Stimulated activated CD8-positive, alpha-beta memory T cell treated with anti-CD3 and anti-CD28 coated beads, Interleukin-2, amount 100 ng/mL, for 48 hours (primary cell): ENCODE data around the gene FALEC.
A peak's percentile ranks its signal among the peaks of the same experiment; 100 is the strongest.
"Not testable (repeated sequence)": the region's sequence is repeated elsewhere in the genome, so short reads cannot be mapped to it uniquely, and the experiment has no call there.

ENCODE experiments used
- DNase-seq, 2 donors: peaks; one replicate each; pipeline ENCODE4 v3.0.0-alpha.2; 2020; ENCODE audit warnings: low read depth in 2 of 2

The FALEC gene

DNA sequence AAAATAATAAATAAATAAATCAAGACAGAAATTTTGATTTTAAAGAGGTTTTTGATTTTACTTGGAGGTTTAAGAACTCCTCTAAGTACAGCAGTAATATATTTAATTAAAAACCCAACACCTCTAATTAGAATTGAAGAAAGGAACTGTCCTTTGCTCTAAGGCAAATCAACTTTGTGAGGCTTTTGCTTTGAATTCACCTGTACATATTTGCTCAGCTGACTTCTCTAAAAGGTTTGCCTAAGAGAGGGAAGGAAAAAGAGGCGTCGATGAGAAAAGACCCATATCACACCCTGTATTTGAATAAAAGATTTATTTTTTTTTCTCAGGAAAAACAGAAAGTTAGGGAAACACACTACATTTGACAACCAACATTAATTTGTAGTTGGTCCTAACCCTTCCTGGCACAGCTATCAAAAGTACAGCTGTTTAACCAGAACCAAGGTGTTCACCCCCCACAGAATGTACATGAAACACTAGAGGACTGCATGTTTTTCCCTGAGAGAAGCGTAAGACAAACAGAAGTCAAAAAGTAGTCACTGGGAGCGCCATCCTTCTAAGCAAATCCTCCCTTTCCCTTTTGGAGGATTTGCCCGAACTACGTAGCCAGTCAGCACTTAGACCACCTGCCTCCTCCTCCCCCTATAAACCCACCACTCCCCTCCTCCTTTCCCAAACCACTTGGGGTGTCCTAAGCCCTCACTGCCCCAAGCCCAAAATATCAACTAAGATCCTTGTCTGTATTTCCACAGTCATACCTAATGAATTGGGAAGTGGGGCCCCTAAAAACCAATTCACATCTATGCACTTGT is 58.9 kb downstream of the FALEC start:
- no peak for DNase-seq

DNA sequence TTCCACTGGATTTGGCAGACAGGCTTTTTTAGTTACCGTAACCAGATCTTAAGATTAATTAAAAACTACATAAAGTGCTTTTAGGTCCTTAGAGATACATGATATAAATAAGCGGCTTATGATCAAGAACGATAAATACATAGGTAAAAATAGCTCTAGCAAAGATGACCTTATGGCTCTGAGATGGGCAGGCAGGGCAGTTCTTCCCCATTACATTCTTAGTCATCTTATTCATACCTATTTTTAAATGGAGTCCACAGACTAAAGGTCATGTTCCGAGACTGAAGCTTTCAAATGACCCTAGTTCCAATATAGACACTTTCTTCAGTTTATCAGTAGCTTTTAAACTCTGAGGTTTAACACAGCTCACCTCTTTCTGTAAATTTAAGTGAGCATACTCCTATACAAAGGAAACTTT is 59.5 kb downstream of the FALEC start:
- no peak for DNase-seq

DNA sequence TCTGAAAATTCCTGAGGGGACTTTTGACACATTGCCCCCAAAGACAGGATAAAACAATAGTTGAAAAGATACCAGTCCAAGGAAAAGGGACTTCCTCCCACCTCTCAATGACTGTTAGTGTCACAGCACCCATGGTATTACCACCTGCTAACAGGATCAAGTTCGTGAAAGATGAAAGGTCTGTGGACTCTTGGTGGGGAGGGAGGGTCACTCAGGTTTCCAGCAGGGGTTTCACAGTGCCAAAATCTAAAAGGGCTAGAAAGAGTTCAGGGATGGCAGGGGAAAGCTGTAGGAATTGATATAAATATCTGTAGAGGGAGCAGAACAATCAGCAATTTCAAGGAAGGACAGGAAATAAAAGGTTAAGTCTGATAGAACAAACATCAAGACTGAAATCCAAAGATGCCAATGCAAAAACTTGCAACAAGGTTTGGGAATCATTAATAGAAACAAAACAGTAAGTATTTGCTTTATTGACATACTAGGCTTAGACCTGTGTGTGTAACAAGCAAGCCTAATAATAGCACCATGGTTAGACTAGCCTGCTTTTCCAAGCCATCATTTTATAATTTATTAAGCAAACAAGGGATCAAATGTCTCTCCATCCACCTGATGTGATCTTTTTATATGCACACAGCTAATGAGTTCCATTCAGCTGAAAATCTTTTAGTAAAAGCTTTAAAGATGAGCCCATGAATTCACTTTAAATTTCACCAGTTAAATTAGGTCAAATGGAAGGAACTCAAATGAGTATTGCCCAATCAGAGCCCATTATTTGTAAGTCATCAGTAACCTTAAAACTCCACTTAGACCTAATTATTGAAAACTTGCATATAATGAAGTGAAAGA is 60.2 kb downstream of the FALEC start:
- DNase-seq: no peak

DNA sequence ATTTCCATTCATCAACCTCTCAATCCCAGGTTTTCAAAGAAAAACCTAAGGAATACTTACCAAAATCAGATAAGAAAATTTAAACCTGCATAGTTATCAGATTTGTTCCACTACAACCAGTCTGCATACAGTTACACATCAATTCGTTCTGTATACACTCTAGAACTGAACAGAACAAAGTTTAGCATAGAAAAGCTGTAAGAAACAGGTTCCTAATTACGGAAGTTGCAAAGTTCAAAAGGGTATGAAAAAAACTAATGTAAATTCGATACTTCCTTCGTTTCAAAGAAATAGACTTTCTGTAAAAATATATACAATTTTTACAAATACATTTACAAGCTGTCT is 60.8 kb downstream of the FALEC start:
- DNase-seq: no peak

DNA sequence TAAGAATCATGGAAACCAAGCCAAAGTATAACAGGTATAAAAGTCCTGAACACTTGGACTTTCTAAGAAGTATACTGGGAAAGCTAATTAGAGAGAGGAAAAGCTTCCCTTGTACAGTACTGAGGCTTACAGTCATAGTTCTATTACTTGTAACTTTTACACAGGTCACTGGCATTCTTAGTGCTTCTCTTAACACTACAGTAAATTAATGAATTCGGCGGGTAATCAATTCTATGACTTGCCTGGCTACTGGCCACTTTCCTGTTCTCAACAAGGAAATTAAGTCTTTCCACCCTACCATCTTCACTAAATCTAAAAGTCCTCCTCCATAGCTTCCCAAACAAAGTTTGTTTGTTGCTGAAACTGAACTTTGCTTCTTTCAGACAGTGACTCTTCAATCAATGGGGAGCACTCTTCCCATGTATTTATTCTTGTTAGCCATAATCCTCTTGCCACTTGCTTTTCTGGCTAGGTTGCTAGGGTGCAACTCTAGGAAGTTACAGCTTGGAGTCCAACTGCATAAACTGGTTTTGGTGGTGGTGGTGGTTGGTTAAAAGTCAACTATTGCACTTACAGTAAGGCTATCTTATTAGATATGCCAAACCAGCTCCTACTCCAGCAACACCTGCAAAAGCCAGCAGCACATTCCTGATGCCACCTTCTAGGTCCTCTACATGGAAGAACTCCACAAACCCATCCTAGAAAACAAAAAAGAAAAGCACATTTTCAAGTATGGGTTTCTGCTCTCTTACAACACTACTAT is 61.4 kb downstream of the FALEC start:
- no peak for DNase-seq

DNA sequence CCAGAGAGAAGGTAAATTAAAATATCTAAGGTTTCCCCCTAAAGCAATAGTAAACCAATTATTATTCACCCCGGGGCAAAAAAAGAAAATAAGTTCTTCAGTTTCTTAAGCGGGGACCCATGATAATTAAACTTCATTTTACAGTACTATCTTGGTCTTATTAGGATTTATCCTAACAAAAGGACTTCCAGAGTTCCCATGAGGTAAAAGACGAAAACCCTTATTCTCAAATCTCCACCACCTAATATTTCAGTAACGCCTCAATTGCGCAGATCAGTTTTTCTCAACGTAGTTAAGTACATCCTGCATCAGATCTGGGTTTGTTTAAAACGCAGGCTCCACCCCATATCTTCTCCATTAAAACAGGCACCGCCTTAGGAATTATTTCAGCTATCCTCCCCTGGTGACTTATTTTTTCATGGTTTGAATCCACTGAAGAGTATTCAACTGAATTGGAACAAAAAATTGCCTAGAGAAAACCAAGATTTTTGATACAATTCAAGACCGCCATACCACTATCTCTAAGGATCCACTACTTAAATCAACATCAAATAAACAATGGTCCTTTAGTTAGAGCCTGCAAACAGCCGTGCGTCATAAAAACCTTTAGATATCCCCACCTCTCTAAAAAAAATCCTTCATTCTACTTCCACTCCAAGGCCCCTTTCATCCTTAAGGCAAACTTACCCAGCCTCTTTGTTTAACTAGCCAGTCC is 62.2 kb downstream of the FALEC start:
- no peak for DNase-seq

DNA sequence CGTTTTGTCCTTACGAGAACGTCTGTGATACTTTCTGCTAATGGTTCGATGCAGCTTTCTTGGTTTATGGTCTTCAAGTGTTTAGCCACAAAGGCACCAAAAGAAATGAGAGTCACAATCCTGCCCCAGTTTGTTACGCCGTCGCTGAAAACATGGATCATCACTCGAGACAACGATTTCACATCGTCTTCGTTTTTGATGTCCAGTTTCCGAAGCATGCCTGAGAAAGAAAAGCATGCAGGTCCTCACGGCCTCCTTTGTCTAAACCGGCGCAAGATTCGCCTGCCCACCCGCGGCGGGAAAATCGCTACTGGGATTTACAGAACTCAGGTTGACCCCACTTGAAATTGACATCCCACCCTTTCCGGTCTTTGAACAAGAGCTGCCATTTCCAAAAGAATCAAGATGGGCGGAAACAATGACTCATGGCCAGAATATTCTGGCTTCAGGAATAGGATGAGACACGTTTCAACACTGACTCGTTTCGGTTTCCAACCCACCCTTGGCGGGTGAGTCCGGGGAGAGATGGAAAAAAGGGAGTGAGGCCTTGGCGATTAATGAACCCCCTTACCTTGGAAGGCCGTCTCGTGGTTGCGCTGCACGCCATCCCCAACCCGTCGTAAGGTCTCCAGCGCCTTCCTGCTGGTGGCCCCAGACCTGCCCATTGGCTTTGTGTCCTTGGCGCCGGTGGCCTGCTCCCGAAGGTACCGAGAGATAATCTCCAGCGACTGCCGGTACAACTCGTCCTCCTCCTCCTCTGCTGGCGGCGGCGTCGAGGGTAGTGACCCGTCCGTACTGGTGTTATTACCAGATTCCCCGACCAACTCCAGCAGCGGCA is 62.9 kb downstream of the FALEC start:
- peak in 1 of 2 donors; percentile 38 for DNase-seq

DNA sequence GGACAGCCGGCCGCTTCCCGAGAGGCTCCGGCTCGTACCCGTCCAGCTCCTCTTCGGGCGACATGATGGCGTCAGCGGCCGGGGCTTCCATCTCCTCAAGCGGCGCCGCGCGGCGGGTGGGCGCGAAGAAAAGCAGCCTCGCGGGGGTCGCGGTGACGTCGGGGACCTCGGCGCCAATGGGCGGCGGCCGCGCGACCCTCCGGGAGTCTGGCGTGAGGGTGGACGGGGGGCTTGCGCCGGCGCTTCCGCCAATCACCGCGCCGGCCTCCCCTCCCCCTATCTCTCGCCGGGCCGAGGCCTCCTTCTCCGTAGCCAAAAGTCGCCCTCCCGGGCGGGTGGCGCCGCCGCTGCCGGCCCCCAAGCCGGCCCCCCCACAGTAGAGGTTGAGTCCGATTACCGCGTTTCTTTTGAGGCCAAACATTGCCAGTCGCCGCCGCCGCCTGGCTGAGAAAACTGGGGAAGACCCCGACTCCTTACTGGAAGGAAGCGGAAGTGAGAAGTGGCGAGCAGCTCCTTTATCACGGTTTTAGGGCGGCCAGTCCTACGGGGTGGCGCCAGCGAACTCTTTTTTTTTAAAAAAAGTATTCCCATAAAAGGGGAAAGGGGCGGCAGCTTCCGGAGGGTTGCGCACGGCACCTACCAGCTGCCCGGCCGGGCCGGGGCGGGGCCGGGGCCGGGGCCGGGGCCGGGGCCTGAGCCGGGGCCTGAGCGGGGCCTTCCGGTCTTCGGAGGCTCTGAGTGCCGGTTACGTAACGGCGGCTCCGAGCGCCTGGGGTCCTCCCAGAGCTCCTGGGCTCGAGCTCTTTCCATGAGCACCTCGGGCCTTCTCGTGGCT is 63.8 kb downstream of the FALEC start, which contains the start of gene MCL1:
MCL1 (minus strand) TSS at position 501 of the 835 bp plus-strand sequence; CDS start at position 421, 80 bp downstream.
- peak; percentile 77 to 86 for DNase-seq

DNA sequence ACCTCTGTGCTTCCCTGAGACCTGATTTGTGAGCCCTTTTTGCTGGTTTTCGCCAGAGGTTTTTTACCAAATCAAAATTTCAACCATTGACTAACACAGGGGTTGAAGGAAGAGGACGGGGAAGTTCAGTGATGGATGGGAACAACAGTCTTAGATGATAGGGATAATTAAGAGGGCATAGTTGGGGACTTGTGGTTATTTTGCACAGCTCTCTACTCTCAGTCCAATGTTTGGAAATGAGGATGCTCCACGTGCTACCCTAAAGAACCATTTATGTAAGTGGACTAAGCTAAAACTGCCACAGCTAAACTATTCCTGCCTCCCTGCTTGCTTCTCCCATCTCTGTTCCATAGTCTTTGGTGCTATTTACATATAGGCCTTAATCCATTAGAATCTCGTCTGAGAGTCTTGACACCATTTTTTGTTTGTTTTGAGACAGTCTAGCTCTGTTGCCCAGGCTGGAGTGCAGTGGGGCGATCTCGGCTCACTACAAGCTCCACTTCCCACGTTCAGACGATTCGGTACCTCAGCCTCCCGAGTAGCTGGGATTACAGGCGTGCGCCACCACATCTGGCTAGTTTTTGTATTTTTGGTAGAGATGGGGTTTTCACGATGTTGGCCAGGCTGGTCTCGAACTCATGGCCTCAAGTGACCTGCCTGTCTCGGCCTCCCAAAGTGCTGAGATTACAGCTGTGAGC is 64.5 kb downstream of the FALEC start:
- DNase-seq: no peak

DNA sequence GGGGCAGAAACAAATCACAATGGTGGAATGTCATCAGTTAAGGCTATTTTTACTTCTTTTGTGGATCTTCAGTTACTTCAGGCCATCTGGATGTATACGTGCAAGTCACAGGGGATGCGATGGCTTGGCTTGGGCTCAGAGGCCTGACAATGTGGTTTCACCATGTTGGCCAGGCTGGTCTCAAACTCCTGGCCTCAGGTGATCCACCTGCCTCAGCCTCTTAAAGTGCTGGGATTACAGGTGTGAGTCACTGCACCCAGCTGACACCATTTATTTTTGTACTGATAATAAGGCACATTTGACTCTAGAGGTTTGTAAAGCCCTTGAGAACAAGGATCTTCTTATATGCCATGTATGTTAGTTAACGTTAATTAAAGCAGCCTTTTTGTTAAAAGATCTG is 65.4 kb downstream of the FALEC start:
- DNase-seq: not testable (repeated sequence)

DNA sequence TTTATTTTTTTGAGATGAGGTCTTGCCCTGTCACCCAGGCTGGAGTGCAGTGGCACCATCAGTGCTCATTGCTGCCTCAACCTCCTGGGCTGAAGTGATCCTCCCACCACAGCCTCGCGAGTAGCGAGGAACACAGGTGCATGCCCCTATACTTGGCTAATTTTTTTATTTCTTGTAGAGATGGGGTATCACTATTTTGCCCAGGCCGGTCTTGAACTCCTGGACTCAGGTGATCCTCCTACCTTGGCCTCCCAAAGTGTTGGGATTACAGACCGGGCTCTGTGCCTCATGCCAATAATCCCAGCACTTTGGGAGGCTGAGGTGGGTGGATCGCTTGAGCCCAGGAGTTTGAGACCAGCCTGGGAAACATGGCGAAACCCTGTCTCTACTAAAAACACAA is 65.9 kb downstream of the FALEC start:
- not testable (repeated sequence) for DNase-seq

DNA sequence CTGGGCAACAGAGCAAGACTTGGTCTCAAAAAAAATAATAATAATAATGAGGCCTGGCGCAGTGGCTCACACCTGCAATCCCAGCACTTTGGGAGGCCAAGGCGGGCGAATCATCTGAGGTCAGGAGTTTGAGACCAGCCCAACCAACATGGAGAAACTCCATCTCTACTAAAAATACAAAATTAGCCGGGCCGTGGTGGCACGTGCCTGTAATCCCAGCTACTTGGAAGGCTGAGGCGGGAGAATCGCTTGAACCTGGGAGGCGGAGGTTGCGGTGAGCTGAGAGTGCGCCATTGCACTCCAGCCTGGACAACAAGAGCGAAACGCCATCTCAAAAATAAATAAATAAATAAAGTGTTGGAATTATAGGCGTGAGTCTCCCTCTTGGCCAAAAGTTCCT is 66.4 kb downstream of the FALEC start:
- not testable (repeated sequence) for DNase-seq

DNA sequence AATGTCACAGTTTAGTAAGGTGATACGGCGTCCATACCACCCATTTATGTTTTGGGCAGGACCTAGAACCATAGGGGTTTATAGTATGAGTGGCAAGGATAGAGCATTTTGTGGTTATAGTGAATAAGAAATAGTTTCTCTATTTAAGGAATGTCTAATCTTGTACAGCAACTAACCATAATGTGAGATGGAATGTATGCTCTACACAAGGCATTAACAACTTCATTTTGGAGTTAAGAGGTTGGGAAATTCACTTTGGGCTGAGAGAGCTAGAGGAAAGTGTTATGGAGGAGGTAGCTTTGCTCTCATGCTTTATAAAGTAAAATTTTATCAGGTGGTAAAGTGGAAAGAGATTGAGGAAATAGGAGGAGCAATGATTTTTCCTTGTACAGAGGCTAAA is 66.8 kb downstream of the FALEC start:
- no peak for DNase-seq
